Lower leg skin (tissue), 3 donors: ENCODE results near the gene ALOX5AP.

Experiments used
- POLR2A ChIP-seq, 2 donors: fragments of 450-650 bp; IDR thresholded peaks; one replicate each; pipeline ENCODE4 v1.6.1; 2016 to 2017; ENCODE audit warnings: antibody characterized with exemption in 2 of 2, mild to moderate bottlenecking in 1 of 2, moderate library complexity in 1 of 2
- TF ChIP-seq, protein P1 (sequence below), 3 donors: fragments of 450-650 bp; IDR thresholded peaks; one replicate each; pipeline ENCODE4 v1.5.1; 2016; ENCODE audit warnings: antibody characterized with exemption in 3 of 3, mild to moderate bottlenecking in 3 of 3, moderate library complexity in 2 of 3

DNA sequence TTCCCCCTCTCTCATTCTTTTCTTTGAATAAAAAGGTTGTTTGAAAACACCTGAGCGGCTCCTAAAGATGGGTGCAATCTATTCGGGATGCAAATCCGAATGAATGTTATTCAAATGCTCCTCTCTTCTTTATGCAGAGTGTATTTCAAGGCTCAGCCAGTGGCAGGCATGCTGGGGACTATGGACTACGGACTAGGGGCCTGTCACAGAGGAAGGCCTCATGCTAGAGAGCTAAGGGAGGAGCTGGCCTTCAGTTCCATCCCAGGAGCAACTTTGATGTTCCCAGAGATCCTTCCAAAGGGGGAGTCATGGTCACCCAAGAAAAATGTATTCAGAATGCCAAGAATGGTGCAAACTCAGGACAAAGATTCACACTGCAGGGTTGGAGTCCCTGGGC, 9.3 kb downstream of the ALOX5AP start:
- TF ChIP-seq, protein P1, sequence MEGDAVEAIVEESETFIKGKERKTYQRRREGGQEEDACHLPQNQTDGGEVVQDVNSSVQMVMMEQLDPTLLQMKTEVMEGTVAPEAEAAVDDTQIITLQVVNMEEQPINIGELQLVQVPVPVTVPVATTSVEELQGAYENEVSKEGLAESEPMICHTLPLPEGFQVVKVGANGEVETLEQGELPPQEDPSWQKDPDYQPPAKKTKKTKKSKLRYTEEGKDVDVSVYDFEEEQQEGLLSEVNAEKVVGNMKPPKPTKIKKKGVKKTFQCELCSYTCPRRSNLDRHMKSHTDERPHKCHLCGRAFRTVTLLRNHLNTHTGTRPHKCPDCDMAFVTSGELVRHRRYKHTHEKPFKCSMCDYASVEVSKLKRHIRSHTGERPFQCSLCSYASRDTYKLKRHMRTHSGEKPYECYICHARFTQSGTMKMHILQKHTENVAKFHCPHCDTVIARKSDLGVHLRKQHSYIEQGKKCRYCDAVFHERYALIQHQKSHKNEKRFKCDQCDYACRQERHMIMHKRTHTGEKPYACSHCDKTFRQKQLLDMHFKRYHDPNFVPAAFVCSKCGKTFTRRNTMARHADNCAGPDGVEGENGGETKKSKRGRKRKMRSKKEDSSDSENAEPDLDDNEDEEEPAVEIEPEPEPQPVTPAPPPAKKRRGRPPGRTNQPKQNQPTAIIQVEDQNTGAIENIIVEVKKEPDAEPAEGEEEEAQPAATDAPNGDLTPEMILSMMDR (IDR thresholded peaks at IDR 0.05): no peak
- TF ChIP-seq POLR2A (IDR thresholded peaks at IDR 0.05): no peak
